GM10266 (cell line): ENCODE data around the gene NFIA.
A peak's percentile ranks its signal among the peaks of the same experiment; 100 is the strongest.

ENCODE experiments used
- DNase-seq: peaks from one replicate; pipeline ENCODE4 v3.0.0; 2012; ENCODE audit errors: extremely low spot score
- CTCF ChIP-seq: IDR thresholded peaks from 2 replicates; pipeline ENCODE4 v1.5.1; 2012; ENCODE audit warnings: mild to moderate bottlenecking, low read depth; ENCODE audit not compliant: control insufficient read depth, insufficient read depth; ENCODE audit errors: missing control alignments

NFIA gene

GRCh38 chr1:61453111-61453961 lies 371.0 kb downstream of the NFIA start:
- peak; percentile 84 for TF ChIP-seq CTCF
- peak; percentile 48 for DNase-seq

GRCh38 chr1:61455400-61455799 lies 373.0 kb downstream of the NFIA start:
- TF ChIP-seq CTCF, result no peak
- no peak for DNase-seq

- no peak for TF ChIP-seq CTCF
Observed at GRCh38 chr1:61457526-61458040, 375.2 kb downstream of the NFIA start.

GRCh38 chr1:61459345-61459744 lies 377.0 kb downstream of the NFIA start:
- no peak for TF ChIP-seq CTCF
- DNase-seq, result no peak

More at GRCh38 chr1:61457526-61458040, 375.2 kb downstream of the NFIA start:
- no peak for DNase-seq

- TF ChIP-seq CTCF, result no peak
Observed at GRCh38 chr1:61460191-61460590, 377.8 kb downstream of the NFIA start.

GRCh38 chr1:61461406-61462384 lies 379.3 kb downstream of the NFIA start:
- TF ChIP-seq CTCF, result no peak
- no peak for DNase-seq

More at GRCh38 chr1:61460191-61460590, 377.8 kb downstream of the NFIA start:
- no peak for DNase-seq

GRCh38 chr1:61462628-61463027 lies 380.3 kb downstream of the NFIA start:
- DNase-seq, result no peak
- TF ChIP-seq CTCF, result no peak
